BLaER1 treated with 17β-estradiol and CSF1 and Interleukin-3, amounts not matched to agents 10 nM and 100 nM (cell line): ENCODE measurements around the gene MAP4K4.

Experiments
- H3K27ac ChIP-seq, 11 experiments: shearing (Covaris generic); formaldehyde crosslinking; 2 replicates each; pipeline ENCODE4 v1.8.1; 2022
- H3K27me3 ChIP-seq, 11 experiments: shearing (Covaris generic); formaldehyde crosslinking; 2 replicates each; pipeline ENCODE4 v1.8.1; 2022
- H3K36me3 ChIP-seq, 11 experiments: shearing (Covaris generic); formaldehyde crosslinking; 2 replicates each; pipeline ENCODE4 v1.8.1; 2022
- H3K4me1 ChIP-seq, 10 experiments: shearing (Covaris generic); formaldehyde crosslinking; 2 replicates each; pipeline ENCODE4 v1.8.1; 2022
- H3K4me2 ChIP-seq, 11 experiments: shearing (Covaris generic); formaldehyde crosslinking; 2 replicates each; pipeline ENCODE4 v1.8.1; 2022
- H3K4me3 ChIP-seq, 10 experiments: shearing (Covaris generic); formaldehyde crosslinking; 2 replicates each; pipeline ENCODE4 v1.8.1; 2022
- H3K9ac ChIP-seq, 11 experiments: shearing (Covaris generic); formaldehyde crosslinking; 2 replicates each; pipeline ENCODE4 v1.8.1; 2022
- H3K9me3 ChIP-seq, 11 experiments: shearing (Covaris generic); formaldehyde crosslinking; replicated peaks in 1 of 11; 2 replicates each; pipeline ENCODE4 v1.8.1; 2022
- H4K20me1 ChIP-seq, 11 experiments: shearing (Covaris generic); formaldehyde crosslinking; 2 replicates each; pipeline ENCODE4 v1.8.1; 2022
- Cebpa-rat ChIP-seq, 11 experiments: shearing (Covaris generic); IDR thresholded peaks; 2 replicates each; pipeline ENCODE4 v1.8.1; 2022

Gene MAP4K4

GRCh38 chr2:101803128-101803527 is 105.6 kb downstream of the MAP4K4 start:
- H3K4me1 ChIP-seq, result peaks cover 45 to 69% (median 56%) of the 10 kb centered on the region in 10 experiments
- peaks cover 4 to 52% (median 34%) of the 10 kb centered on the region in 11 experiments; a peak in 18 of 22 replicates for H3K36me3 ChIP-seq
- no peak overlapping the region for H3K9ac ChIP-seq
- H3K27me3 ChIP-seq, result no peaks in the 10 kb centered on the region
- H3K4me3 ChIP-seq, result no peak overlapping the region
- no peak overlapping the region for H3K27ac ChIP-seq
- H3K4me2 ChIP-seq, result no peak overlapping the region
- TF ChIP-seq Cebpa-rat (IDR thresholded peaks at IDR 0.05), result no peak
- no peaks in the 10 kb centered on the region for H3K9me3 ChIP-seq
- H4K20me1 ChIP-seq, result peaks cover 97 to 100% (median 100%) of the 10 kb centered on the region in 11 experiments

GRCh38 chr2:101803945-101804696 is 106.6 kb downstream of the MAP4K4 start:
- Histone ChIP-seq H3K9me3 (no peaks in the 10 kb centered on the region), H3K4me1 (peaks cover 48 to 70% (median 58%) of the 10 kb centered on the region in 10 experiments), H3K27ac (0 out of 22 replicates have a peak overlapping the region, but pooled peaks of 1 of the 11 experiments have one; percentile 20), H3K4me3 (no peak overlapping the region), H4K20me1 (peaks cover 90 to 100% (median 97%) of the 10 kb centered on the region in 11 experiments), H3K4me2 (peak overlapping the region in 4 of 11 experiments; percentile 1 to 81 (median 77); a peak in 1 of 22 replicates), H3K9ac (no peak overlapping the region), H3K27me3 (no peaks in the 10 kb centered on the region), H3K36me3 (peaks cover 4 to 53% (median 34%) of the 10 kb centered on the region in 11 experiments; a peak in 19 of 22 replicates)
- no peak for TF ChIP-seq Cebpa-rat (IDR thresholded peaks at IDR 0.05)

DNA sequence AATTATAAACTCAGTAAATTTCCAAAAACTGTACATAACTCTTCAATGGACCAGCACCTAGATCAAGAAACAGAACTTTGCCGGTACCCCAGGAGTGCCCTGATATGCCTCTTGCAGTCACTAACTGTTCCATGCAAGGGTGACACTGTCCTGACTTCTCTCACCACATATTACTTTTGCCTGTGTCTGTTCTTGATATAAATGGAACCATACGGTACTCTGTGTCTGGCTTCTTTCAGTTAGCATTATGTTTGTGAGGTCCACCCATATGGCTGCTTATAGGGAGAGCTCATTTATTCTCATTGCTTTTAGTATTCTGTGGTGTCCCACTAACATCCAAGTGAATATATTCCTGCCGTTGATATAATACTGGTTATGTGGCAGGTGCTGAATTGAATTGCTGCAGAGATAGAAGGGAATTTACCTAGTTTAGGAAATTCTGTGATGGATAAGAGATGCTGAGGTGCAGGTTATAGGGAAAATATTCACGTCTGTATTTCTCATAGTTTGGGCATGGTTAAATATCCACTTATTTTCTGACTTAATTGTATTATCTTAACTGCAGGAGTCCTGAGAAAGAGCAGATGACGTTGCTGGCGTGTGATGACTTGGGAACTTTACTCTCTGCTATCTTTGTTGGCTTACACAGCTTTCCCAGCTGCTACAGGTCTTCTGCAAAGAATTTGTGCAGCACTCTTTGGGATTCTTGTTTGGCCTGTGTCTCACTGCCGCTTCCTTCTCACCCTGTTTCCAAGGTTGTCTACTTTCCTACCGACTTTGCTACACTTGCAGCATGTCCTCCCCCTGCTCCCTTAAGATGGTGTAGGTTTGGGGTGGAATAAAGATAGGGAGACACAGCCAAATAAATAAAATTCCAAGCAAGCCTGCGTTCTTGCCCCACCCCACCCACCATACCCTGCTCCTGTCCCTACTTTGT is 107.9 kb downstream of the MAP4K4 start:
- Histone ChIP-seq H3K9me3 (no peaks in the 10 kb centered on the region), H3K27ac (peak overlapping the region in 9 of 11 experiments; percentile 41 to 80 (median 70); a peak in 17 of 22 replicates), H3K36me3 (peaks cover 0 to 47% (median 25%) of the 10 kb centered on the region in 11 experiments; a peak in 19 of 22 replicates), H3K4me1 (peaks cover 53 to 72% (median 58%) of the 10 kb centered on the region in 10 experiments), H3K4me2 (peak overlapping the region; percentile 73 to 88 (median 81); a peak in 21 of 22 replicates), H3K4me3 (no peak overlapping the region), H3K27me3 (no peaks in the 10 kb centered on the region), H4K20me1 (peaks cover 78 to 100% (median 97%) of the 10 kb centered on the region in 11 experiments), H3K9ac (peak overlapping the region in 4 of 11 experiments; percentile 11 to 66 (median 37); a peak in 5 of 22 replicates)
- TF ChIP-seq Cebpa-rat (IDR thresholded peaks at IDR 0.05), result no peak

DNA sequence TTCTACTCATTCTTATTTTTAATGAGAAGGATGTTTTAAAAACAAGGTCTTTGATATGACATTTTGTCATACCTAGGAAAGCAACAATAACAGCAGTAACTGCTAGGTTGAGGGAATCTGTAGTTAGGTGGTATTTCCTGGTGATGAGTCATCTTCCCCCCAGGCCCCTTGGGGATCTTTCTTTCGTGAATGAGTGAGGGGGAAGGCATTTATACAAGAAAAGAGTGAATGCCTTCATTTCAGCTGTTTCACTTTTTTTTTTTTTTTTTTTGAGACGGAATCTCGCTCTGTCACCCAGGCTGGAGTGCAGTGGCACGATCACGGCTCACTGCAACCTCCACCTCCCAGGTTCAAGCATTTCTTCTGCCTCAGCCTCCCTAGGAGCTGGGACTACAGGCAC is 108.6 kb downstream of the MAP4K4 start:
- peak overlapping the region; percentile 53 to 80 (median 70); a peak in 21 of 22 replicates for H3K27ac ChIP-seq
- peak overlapping the region; percentile 39 to 72 (median 59); a peak in 21 of 22 replicates for H3K9ac ChIP-seq
- TF ChIP-seq Cebpa-rat (IDR thresholded peaks at IDR 0.05), result no peak
- H3K27me3 ChIP-seq, result no peaks in the 10 kb centered on the region
- H3K9me3 ChIP-seq, result no peaks in the 10 kb centered on the region
- peaks cover 53 to 72% (median 57%) of the 10 kb centered on the region in 10 experiments for H3K4me1 ChIP-seq
- peak overlapping the region; percentile 73 to 88 (median 81) for H3K4me2 ChIP-seq
- peaks cover 80 to 100% (median 97%) of the 10 kb centered on the region in 11 experiments for H4K20me1 ChIP-seq
- peaks cover 0 to 49% (median 25%) of the 10 kb centered on the region in 11 experiments; a peak in 19 of 22 replicates for H3K36me3 ChIP-seq
- H3K4me3 ChIP-seq, result peak overlapping the region in 4 of 10 experiments; percentile 3 to 27 (median 20); a peak in 4 of 20 replicates

GRCh38 chr2:101806701-101807100 is 109.2 kb downstream of the MAP4K4 start:
- H3K9me3 ChIP-seq, result no peaks in the 10 kb centered on the region
- peak overlapping the region; percentile 53 to 80 (median 70); a peak in 21 of 22 replicates for H3K27ac ChIP-seq
- H3K36me3 ChIP-seq, result peaks cover 0 to 49% (median 25%) of the 10 kb centered on the region in 11 experiments; a peak in 19 of 22 replicates
- peak overlapping the region in 5 of 10 experiments; percentile 3 to 27 (median 19); a peak in 6 of 20 replicates for H3K4me3 ChIP-seq
- H3K4me2 ChIP-seq, result peak overlapping the region; percentile 73 to 88 (median 81)
- no peaks in the 10 kb centered on the region for H3K27me3 ChIP-seq
- H3K4me1 ChIP-seq, result peaks cover 50 to 72% (median 56%) of the 10 kb centered on the region in 10 experiments
- H3K9ac ChIP-seq, result peak overlapping the region; percentile 39 to 72 (median 59); a peak in 21 of 22 replicates
- peaks cover 80 to 100% (median 97%) of the 10 kb centered on the region in 11 experiments for H4K20me1 ChIP-seq
- TF ChIP-seq Cebpa-rat (IDR thresholded peaks at IDR 0.05), result no peak

- H3K27ac ChIP-seq, result peak overlapping the region; percentile 53 to 80 (median 70); a peak in 21 of 22 replicates
- H3K4me2 ChIP-seq, result peak overlapping the region; percentile 73 to 88 (median 81)
These were observed 109.7 kb downstream of the MAP4K4 start for GRCh38 chr2:101807242-101807641.

GRCh38 chr2:101808006-101808562 is 110.6 kb downstream of the MAP4K4 start:
- Histone ChIP-seq H3K27ac (peak overlapping the region in 6 of 11 experiments; percentile 60 to 80 (median 74); a peak in 3 of 22 replicates), H3K4me2 (peak overlapping the region; percentile 73 to 88 (median 81)), H3K36me3 (peaks cover 0 to 52% (median 33%) of the 10 kb centered on the region in 11 experiments; a peak in 19 of 22 replicates), H3K4me3 (no peak overlapping the region), H4K20me1 (peaks cover 80 to 100% (median 97%) of the 10 kb centered on the region in 11 experiments), H3K9me3 (no peaks in the 10 kb centered on the region; a peak in 1 of 22 replicates), H3K9ac (no peak overlapping the region), H3K27me3 (no peaks in the 10 kb centered on the region), H3K4me1 (peaks cover 41 to 61% (median 49%) of the 10 kb centered on the region in 10 experiments)
- no peak for TF ChIP-seq Cebpa-rat (IDR thresholded peaks at IDR 0.05)

More at GRCh38 chr2:101807242-101807641, 109.7 kb downstream of the MAP4K4 start:
- Histone ChIP-seq H3K9me3 (no peaks in the 10 kb centered on the region; a peak in 1 of 22 replicates), H3K36me3 (peaks cover 0 to 49% (median 29%) of the 10 kb centered on the region in 11 experiments; a peak in 19 of 22 replicates), H3K27me3 (no peaks in the 10 kb centered on the region), H4K20me1 (peaks cover 80 to 100% (median 97%) of the 10 kb centered on the region in 11 experiments), H3K4me1 (peaks cover 48 to 68% (median 55%) of the 10 kb centered on the region in 10 experiments), H3K4me3 (peak overlapping the region in 3 of 10 experiments; percentile 9 to 27 (median 19); a peak in 3 of 20 replicates), H3K9ac (peak overlapping the region; percentile 39 to 72 (median 59); a peak in 19 of 22 replicates)
- no peak for TF ChIP-seq Cebpa-rat (IDR thresholded peaks at IDR 0.05)

- Histone ChIP-seq H3K4me1 (peaks cover 34 to 48% (median 38%) of the 10 kb centered on the region in 10 experiments), H3K36me3 (peaks cover 0 to 65% (median 36%) of the 10 kb centered on the region in 11 experiments; a peak in 19 of 22 replicates), H3K27me3 (no peaks in the 10 kb centered on the region), H3K9me3 (no peaks in the 10 kb centered on the region; a peak in 1 of 22 replicates), H4K20me1 (peaks cover 80 to 100% (median 97%) of the 10 kb centered on the region in 11 experiments), H3K9ac (no peak overlapping the region), H3K4me2 (no peak overlapping the region), H3K4me3 (no peak overlapping the region), H3K27ac (no peak overlapping the region)
- TF ChIP-seq Cebpa-rat (IDR thresholded peaks at IDR 0.05), result no peak
These were observed 112.2 kb downstream of the MAP4K4 start for GRCh38 chr2:101809698-101810097.
